GM23248 (cell line): ENCODE results near the gene C17orf114.

Source experiments
- EZH2 ChIP-seq: fragments of 200-600 bp; sonication (generic); IDR thresholded peaks from 2 replicates; pipeline ENCODE4 v1.6.1; 2018; ENCODE audit warnings: antibody characterized with exemption, mild to moderate bottlenecking; ENCODE audit not compliant: insufficient read depth, poor library complexity, severe bottlenecking
- EZH2phosphoT487 ChIP-seq: fragments of 200-600 bp; sonication (generic); IDR thresholded peaks from 2 replicates; pipeline ENCODE4 v1.6.1; 2018; ENCODE audit warnings: antibody characterized with exemption, moderate library complexity, mild to moderate bottlenecking, low read depth; ENCODE audit not compliant: insufficient read depth

- TF ChIP-seq EZH2phosphoT487: no peak
- no peak for TF ChIP-seq EZH2
Measured at GRCh38 chr17:4850246-4850645, 48.1 kb upstream of the C17orf114 start.
